ENCODE results near the gene ARHGAP33. TPM values are rescaled to one million over a fixed set of nuclear protein-coding genes. Genes with fewer than 3 reads are reported as not detected.

The ARHGAP33 gene
- total and polyA plus RNA-seq, 2 donors (not counting 1 experiment from before 2014, with no cell fraction given) = 0.58 to 2.3 TPM

DNA sequence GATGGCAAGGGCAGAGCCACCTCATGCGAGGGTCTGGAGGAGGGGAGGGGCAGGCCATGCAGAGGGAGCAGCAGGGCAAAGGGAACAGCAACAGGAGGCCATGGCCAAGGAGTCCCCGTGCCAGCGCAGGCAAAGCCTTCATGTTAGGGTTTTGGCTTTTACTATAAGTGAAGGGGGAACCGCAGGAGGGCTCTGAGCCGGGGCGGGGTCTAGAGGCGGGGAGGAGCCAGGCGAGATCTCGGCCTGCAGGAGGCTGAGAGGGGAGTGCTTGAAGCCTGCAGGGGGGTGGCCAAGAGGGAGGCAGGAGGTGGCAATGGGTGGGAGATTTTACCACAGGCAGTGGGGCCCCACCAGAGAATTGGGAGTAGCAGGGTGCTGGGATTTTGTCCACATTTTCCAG, 6.3 kb downstream of the ARHGAP33 start:
- H3K79me2 ChIP-seq (ENCODE audit: control insufficient read depth, insufficient read depth, low read length) = no peaks in the 10 kb centered on the region
- peaks cover 10% of the 10 kb centered on the region for H3K36me3 ChIP-seq (ENCODE audit: control insufficient read depth, insufficient read depth, low read length)
- H2AFZ ChIP-seq (ENCODE audit: low read length) = no peak overlapping the region
- H3K4me3 ChIP-seq (replicated peaks in 1 of 4; ENCODE audit: control extremely low read depth in 1 of 4, insufficient read depth in 1 of 4, low read depth in 3 of 4, low read length in 4 of 4) = no peak overlapping the region
- no peak overlapping the region for H3K9ac ChIP-seq (ENCODE audit: insufficient read depth, low read length)
- no peak overlapping the region for H3K4me2 ChIP-seq (ENCODE audit: extremely low read depth, insufficient read depth, low read length)
- no peak overlapping the region for H3K27ac ChIP-seq (ENCODE audit: insufficient read depth, low read length)
- H3K27me3 ChIP-seq (ENCODE audit: control insufficient read depth, insufficient read depth, low read length) = no peaks in the 10 kb centered on the region
- DNase-seq (ENCODE audit: low read depth in 2 of 2) = no peak
- TF ChIP-seq EZH2 (IDR thresholded peaks at IDR 0.05; ENCODE audit: low read length, missing control alignments) = no peak
- TF ChIP-seq, protein P1, sequence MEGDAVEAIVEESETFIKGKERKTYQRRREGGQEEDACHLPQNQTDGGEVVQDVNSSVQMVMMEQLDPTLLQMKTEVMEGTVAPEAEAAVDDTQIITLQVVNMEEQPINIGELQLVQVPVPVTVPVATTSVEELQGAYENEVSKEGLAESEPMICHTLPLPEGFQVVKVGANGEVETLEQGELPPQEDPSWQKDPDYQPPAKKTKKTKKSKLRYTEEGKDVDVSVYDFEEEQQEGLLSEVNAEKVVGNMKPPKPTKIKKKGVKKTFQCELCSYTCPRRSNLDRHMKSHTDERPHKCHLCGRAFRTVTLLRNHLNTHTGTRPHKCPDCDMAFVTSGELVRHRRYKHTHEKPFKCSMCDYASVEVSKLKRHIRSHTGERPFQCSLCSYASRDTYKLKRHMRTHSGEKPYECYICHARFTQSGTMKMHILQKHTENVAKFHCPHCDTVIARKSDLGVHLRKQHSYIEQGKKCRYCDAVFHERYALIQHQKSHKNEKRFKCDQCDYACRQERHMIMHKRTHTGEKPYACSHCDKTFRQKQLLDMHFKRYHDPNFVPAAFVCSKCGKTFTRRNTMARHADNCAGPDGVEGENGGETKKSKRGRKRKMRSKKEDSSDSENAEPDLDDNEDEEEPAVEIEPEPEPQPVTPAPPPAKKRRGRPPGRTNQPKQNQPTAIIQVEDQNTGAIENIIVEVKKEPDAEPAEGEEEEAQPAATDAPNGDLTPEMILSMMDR (conservative IDR thresholded peaks at IDR 0.05 in 1 of 2, IDR thresholded peaks at IDR 0.05 in 1 of 2; ENCODE audit: low read depth in 1 of 2, low read length in 2 of 2) = no peak
- H4K20me1 ChIP-seq (ENCODE audit: control insufficient read depth, extremely low read depth, insufficient read depth, low read length) = no peaks in the 10 kb centered on the region
- H3K9me3 ChIP-seq (ENCODE audit: control insufficient read depth, insufficient read depth, low read depth, low read length) = no peaks in the 10 kb centered on the region
- H3K4me1 ChIP-seq (ENCODE audit: control insufficient read depth, extremely low read depth, insufficient read depth, low read length) = no peaks in the 10 kb centered on the region

DNA sequence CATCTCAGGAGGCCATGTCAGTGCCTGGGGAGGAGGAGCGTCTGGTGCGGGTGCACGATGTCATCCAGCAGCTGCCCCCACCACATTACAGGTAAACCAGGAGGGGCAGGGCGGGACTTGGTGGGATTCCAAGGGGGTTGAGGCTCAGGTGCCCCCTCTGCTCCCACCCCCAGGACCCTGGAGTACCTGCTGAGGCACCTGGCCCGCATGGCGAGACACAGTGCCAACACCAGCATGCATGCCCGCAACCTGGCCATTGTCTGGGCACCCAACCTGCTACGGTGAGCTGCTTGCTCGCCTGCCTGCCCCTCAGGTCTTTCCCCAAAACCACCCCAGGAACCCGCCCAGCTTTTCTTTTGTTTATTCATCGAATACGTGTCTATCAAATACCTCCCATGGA, 7.2 kb downstream of the ARHGAP33 start:
- Histone ChIP-seq H3K4me2 (ENCODE audit: extremely low read depth, insufficient read depth, low read length) (no peak overlapping the region), H3K9me3 (ENCODE audit: control insufficient read depth, insufficient read depth, low read depth, low read length) (no peaks in the 10 kb centered on the region), H3K4me3 (replicated peaks in 1 of 4; ENCODE audit: control extremely low read depth in 1 of 4, insufficient read depth in 1 of 4, low read depth in 3 of 4, low read length in 4 of 4) (no peak overlapping the region), H3K4me1 (ENCODE audit: control insufficient read depth, extremely low read depth, insufficient read depth, low read length) (no peaks in the 10 kb centered on the region), H3K79me2 (ENCODE audit: control insufficient read depth, insufficient read depth, low read length) (no peaks in the 10 kb centered on the region), H3K27ac (ENCODE audit: insufficient read depth, low read length) (no peak overlapping the region), H3K9ac (ENCODE audit: insufficient read depth, low read length) (no peak overlapping the region), H3K36me3 (ENCODE audit: control insufficient read depth, insufficient read depth, low read length) (peaks cover 10% of the 10 kb centered on the region), H4K20me1 (ENCODE audit: control insufficient read depth, extremely low read depth, insufficient read depth, low read length) (no peaks in the 10 kb centered on the region), H2AFZ (ENCODE audit: low read length) (no peak overlapping the region), H3K27me3 (ENCODE audit: control insufficient read depth, insufficient read depth, low read length) (no peaks in the 10 kb centered on the region)
- TF ChIP-seq, protein P1 (conservative IDR thresholded peaks at IDR 0.05 in 1 of 2, IDR thresholded peaks at IDR 0.05 in 1 of 2; ENCODE audit: low read depth in 1 of 2, low read length in 2 of 2) = no peak
- TF ChIP-seq EZH2 (IDR thresholded peaks at IDR 0.05; ENCODE audit: low read length, missing control alignments) = no peak
- DNase-seq (ENCODE audit: low read depth in 2 of 2) = no peak

DNA sequence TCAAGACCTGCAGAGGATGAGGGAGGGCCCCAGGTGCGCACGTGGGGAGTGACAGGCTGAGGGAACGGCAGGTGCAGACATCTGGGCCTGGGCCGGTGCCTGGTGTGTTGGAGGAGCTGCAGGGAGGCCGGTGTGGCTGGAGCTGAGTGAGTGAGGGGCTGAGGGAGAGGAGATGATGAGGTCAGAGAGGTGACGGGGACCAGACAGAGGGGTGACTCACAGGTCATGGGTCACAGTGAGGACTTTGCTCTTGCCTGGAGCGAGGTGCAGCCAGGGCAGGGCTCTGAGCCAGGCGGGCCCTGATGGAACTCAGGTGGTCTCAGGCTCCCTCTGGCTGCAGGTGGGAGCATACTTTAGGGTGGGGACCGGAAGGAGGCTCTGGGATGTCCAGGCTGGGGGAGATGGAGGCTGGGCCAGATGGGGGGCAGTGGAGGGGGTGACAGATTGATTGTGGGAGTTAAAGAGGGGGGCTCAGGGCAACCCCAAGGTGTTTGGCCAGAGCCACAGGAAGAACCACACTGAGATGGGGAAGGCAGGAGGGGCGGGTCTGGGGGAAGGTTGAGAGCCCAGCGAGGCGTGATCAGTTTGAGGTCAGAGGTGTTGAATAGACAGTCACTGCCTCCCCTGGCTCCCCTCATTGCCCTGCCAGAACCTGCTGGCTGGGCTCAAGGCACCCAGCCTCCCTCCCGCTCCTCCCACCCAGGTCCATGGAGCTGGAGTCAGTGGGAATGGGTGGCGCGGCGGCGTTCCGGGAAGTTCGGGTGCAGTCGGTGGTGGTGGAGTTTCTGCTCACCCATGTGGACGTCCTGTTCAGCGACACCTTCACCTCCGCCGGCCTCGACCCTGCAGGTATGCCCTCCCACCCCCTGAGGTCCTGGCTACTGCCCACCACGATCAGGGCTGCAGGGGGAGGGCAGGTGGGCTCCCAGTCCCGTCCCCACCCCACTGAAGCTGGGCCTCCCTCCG, 8.4 kb downstream of the ARHGAP33 start:
- Histone ChIP-seq H3K27ac (ENCODE audit: insufficient read depth, low read length) (no peak overlapping the region), H3K79me2 (ENCODE audit: control insufficient read depth, insufficient read depth, low read length) (no peaks in the 10 kb centered on the region), H3K9me3 (ENCODE audit: control insufficient read depth, insufficient read depth, low read depth, low read length) (no peaks in the 10 kb centered on the region), H3K36me3 (ENCODE audit: control insufficient read depth, insufficient read depth, low read length) (peaks cover 10% of the 10 kb centered on the region), H3K4me3 (replicated peaks in 1 of 4; ENCODE audit: control extremely low read depth in 1 of 4, insufficient read depth in 1 of 4, low read depth in 3 of 4, low read length in 4 of 4) (no peak overlapping the region), H3K27me3 (ENCODE audit: control insufficient read depth, insufficient read depth, low read length) (no peaks in the 10 kb centered on the region), H2AFZ (ENCODE audit: low read length) (no peak overlapping the region), H3K4me2 (ENCODE audit: extremely low read depth, insufficient read depth, low read length) (no peak overlapping the region), H4K20me1 (ENCODE audit: control insufficient read depth, extremely low read depth, insufficient read depth, low read length) (no peaks in the 10 kb centered on the region), H3K9ac (ENCODE audit: insufficient read depth, low read length) (no peak overlapping the region), H3K4me1 (ENCODE audit: control insufficient read depth, extremely low read depth, insufficient read depth, low read length) (no peaks in the 10 kb centered on the region)
- TF ChIP-seq, protein P1 (conservative IDR thresholded peaks at IDR 0.05 in 1 of 2, IDR thresholded peaks at IDR 0.05 in 1 of 2; ENCODE audit: low read depth in 1 of 2, low read length in 2 of 2) = no peak
- no peak for DNase-seq (ENCODE audit: low read depth in 2 of 2)
